ENCODE data around the gene ANGPTL2. TPM values are rescaled to one million over a fixed set of nuclear protein-coding genes. Genes with fewer than 3 reads are reported as not detected.

ANGPTL2 gene
- total RNA-seq, 1 experiment from 2014 or later: 18.6 TPM

DNA sequence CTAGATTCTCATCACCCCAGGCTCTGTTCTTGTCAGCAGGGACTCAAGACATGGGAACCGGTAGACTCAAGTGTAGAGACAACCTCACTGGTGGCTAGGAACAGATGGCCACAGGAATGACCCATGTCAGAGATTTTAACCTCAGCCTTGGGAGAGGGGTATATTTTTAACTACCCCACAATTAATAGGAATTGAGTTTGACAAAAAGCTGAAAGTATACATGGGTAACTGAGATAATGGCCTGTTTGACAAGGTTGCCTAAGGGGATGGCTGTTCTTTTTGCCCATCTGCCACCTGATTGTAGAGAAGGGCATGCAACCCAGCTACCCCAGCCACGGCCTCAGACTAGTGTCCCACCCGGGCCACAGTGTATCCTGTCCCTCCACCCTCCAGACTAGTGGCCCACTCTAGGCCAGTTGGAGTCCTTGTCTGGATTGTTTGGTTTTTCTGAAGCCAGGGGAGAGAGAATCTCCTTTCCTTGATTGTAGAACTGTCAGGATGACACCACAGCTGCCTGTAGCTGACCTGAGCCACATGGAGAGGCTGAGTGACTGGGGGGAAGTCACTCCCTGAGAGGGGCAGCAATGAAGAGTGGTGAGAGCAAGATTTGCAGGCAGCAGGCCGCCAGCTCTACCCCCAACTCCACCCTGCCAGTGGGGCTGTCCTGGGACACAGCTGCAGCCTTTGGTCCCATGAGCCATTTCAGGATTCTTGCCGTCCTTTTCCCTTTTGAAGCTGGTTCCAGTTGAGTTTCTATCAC is 14.6 kb upstream of the ANGPTL2 start:
- no peak for DNase-seq (ENCODE audit: low read depth)

DNA sequence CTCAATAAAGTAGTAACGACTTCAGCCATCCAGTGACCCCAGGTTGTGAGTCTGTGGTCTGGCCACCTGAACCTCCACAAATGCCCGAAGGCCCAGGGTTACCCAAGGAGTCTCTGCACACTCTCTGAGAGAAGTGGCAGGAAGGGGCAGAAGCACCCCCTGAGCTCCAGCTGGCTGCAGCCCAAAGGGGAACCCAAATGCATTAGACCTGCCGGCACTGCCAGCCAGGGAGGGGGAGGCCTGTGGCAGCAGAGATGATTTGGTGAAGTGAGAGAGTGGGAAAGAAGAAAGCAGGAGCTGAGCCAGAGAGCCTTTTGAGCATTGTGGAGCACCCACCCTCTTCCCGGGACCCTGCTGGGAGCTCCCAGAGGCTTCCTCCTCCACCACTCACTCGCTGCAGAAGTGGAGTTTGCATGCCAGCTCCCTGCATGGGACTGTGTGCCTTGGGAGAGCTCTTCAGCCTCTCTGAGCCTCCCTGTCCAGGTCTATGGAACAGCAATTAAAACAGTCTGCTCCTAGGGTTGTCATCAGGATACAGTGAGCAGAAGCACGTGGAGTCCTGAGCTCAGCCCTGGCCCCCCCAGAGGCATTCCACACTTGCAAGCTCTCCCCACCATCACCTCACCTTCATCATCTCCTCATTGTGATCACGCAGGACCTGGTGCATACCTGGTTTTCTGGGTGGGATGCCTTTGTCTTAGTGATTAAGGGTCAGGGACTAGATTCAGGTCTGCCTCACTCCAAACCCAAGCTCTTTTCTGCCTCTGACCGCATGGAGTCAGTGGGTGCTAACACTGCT is 13.8 kb upstream of the ANGPTL2 start:
- no peak for DNase-seq (ENCODE audit: low read depth)

DNA sequence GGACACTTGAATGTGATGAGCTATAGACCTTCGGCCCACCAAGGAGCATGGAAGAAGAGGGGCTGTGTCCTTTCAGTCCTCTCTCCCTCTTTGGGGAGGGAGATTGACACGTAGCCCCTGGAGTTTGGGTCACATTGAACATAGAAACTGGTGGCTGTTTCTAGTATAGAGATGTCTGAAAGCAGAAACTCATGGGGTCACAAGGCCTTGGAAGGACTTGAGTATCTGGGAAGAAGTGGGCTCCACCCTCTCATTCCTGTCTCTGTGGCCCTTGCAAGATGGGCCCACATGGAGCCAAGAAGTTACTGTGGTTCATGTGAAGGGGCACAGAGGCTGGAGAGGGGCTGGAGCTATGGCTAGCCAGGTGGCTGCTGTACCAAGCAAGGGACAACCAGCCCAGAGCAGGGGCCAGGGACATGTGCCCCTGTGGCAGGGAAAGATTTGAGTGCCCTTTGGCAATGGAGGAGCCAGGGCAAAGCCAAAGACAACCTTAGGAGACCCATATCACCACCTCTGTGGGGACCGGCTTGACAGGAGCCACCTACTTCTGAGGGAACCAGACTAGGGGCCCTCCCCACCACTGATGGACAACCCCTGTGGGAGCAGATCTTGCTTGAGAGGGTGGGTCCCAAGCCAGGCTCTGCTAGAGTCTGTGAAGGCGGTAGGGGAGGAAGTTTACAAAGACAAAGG is 12.8 kb upstream of the ANGPTL2 start:
- DNase-seq (ENCODE audit: low read depth): no peak

DNA sequence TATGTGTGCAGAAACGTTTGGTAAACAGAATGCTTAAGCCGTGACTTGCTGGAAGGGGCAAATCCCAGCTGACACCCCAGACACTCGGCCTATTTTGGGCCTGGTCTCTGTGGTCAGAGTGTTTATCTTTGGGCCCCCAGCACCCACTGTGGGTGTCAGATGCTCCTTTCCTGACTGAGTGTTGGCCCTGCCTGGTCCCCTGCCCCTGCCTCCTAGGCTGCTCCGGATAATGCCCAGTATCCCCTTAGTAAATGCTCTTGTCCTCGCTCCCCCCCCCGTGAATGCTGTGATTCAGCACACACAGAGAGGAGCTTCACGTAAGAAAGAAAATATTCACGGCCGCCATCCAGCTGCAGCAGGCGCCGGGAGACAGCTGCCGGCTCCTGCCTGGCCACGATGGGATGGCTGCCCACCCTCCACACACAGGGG is 11.3 kb upstream of the ANGPTL2 start:
- peak; percentile 74 for DNase-seq (ENCODE audit: low read depth)

DNA sequence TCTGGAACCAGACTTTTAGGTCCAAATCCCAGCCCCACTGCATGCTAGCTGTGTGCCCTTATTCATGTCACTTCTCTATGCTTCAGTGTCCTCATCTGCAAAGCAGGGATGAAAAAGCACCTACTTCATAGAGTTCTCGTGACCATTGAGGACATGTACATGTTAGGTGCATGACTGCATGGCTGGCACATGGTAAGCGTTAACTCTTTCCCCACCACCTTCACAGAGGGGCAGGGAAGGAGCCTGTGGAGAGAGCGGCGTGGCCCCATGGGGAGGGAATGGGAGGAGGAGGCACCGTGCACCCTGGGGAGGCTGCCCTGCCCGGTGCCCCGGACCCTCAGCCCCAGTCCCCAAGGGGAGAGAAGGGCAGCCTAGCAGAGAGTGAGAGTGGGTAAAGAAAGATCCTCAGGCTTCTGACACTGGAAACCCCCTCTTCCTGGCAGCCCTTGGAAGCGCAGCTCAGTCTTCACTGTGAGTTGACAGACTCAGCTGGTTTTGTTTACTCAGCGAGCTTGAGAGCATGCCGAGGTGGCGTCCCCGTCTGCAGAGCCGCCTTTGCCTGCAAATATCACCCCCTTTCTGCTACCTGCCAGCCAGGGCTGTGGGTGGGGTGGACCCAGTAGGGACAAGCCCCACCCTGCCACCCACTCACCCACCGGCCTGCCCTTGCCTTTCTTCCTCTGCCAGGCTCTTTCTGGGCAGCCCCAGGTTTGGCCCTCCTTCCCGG is 10.6 kb upstream of the ANGPTL2 start:
- DNase-seq (ENCODE audit: low read depth): peak; percentile 70

DNA sequence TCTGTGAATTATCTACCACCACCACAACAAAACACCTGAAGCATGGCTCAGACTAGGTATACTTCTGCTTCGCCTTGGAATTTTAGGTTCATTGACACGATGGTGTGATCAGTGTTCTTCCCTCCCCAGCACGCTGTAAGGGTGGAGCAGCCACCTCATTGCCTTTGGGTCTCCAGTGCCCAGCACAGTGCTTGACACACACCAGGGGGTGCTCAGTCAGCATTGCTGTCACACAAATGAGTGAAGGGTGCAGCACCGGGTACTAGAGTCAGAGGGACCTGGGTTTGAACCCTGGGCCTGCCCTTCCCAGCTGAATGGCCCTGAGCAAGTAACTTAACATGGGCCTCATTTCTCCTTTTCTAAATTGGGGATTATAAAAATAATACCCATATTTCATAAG is 9.9 kb upstream of the ANGPTL2 start:
- no peak for DNase-seq (ENCODE audit: low read depth)

DNA sequence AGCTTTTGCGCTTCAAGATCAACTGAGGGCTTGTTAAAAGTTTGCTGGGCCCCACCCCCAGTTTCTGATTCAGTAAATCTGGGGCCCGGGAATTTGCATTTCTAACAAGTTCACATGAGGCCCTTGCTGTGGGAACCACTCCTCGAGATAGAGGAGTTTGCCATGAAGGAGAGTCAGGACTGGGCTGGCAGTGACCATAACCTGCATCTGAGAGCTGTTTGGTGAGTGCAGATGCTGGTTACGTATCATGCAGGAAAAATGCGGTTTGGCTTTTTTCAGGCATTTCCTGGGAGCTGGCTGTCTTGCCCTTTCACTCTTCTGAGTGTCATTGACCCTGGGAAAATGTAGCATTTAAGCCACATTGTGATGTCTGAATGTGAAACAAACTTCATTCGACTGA is 9.4 kb upstream of the ANGPTL2 start:
- peak; percentile 69 for DNase-seq (ENCODE audit: low read depth)

DNA sequence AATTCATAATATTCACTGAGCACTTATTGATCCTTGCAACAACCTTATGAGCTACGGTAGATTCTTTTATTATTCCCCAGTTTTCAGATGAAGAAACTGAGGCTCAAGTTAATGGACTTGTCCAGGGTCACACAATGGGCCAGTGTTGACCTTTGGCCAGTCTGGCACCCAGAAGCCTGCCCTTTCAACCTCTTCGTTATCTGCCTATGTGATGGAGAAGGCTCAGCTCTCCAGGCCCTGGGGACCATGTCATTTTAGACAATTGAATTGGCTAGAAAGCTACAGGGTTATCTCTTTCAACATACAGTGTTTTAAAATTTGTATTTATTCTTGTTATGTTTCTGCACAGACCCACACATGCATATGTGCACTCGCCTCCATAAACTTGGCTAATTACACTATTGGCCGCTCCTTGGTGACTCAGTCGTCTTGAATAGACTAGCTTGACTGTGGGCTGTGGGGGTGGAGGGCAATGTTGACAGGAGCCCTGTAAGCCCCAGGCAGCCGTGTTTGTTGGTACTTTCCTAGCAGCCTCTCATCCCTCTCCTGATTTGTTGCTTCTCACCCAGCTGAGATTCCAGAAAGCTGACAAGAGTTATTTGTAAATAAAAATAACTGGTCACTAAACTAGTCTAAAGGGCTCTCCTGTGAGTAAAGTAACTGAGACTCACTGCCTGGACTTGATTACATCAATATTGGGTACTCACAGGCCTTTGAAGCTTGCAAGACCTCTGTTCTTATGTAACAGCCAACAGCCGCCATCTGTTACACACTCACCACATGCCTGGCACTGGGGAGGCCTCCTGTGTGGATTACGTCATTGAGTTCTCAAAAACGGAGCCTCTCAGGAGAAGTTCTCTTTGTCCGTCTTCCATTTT is 8.5 kb upstream of the ANGPTL2 start:
- peak; percentile 87 for DNase-seq (ENCODE audit: low read depth)

DNA sequence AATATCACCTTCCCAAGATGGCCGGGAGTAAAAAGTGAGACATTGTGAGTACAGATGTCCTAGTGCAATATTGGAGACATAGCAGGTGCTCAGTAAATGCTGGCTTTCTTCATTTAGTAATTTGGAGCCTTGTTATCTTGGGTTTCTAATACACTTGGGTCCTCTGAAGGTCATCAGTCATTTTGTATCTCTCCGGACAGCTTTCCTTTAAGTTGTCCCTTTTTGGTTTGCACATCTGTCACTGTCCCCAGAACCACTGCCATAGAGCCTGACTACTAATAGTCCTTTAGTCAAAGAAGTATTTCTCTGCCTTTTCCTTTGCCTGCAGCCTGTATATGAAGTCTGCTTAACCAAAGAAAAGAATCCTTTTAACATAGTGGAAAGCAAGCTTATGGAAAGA is 7.8 kb upstream of the ANGPTL2 start:
- DNase-seq (ENCODE audit: low read depth): no peak

DNA sequence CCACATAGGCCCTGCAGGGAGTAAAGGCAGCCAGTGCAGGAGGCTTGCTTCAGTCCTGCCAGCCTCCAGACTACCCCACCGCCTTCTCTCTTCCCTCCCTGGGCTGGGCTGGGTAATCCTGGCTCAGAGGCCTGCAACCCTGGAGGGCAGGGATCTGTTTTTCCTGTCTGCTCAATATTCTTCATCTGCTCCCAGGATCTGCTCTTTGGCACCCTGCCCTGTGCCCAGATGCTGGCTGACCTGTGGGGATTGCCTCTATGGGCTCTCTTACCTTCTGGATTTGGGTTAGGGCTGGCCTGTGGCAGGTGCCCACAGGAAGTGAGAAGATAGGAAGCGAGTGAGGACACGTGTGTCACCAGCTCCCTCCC is 7.3 kb upstream of the ANGPTL2 start:
- no peak for DNase-seq (ENCODE audit: low read depth)

DNA sequence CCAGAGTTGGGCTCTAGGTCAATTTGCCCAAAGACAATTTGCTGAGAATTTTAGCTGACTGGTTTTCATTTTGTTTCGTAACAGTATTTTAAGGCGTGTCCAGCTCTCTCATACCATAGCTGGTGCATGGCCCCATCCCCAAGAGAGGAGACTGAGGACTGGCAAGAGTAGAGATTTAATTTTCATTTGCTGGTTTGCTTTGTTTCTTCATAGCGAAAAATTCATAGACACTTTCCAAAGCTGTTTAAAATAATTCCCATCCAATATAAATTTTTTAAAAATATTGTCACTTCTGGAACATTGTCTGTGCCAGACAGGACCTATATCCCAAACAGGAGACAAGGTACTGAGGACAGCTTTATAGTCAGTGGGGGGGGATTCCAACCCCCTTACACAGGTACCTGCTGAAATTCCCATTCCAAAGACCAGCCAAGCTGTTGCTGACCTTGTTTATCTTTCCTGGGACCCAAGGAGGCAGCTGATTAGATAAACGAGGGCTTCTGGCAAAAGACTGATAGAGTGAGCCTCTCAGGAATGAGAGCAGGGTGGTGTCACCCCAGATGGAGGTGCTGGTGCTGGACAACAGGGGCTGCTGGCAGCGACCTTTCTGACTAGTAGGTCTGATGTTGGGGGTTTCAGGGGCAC is 6.8 kb upstream of the ANGPTL2 start:
- no peak for DNase-seq (ENCODE audit: low read depth)

DNA sequence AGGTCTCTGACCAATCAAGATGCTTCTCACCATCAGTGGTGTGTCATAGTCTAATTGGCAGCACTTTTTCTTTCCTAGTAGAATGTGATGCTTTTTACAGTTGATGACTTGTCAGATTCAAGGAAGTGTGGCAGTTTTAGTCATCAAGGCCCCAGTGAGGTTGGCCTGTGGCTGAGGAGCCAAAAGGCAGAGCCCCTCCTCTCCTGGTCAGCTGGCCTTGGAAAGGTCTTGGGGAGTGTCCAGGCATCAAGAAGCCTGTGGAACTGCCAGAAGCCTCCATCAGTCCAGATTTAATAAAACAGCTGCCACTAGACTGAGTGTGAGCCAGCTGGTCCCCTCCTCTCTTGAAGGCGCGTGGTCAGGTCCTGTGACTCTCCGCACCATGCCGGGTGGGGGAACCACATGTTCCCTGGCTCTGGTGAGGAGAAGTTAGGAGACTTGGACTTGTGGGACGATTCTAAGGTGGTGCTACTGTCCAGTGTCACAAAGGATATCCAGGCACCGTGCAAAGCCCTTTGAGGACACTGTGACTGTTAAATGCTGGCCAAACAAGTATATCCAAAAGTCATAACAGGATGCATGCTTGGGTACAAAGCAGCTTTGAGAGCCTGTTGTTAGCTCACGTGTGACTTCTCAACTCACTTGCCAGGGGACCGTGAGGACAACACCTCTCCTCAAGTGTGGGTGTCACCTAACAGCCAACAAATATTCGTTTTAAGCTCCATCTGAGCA is 6.1 kb upstream of the ANGPTL2 start:
- DNase-seq (ENCODE audit: low read depth): peak; percentile 19

DNA sequence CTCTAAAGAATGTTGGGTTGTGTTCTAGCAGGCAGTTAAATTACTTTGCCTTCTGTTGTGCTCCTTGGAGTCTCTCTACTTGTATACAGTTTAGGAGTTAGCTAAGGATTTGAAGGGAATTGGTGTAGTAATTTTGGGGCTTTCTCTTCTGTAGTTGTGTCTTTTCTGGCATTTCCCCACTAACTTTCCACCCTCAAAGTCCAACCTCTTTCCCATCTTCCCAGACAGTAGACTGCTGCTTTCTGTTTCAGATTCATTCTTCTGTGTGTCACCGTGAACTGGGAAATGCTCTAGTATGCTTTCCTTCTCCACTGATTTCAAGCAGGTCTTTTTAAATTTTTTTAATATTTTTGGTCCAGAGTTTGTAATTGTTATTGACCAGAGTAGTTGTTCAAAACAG is 4.5 kb upstream of the ANGPTL2 start:
- DNase-seq (ENCODE audit: low read depth): no peak

DNA sequence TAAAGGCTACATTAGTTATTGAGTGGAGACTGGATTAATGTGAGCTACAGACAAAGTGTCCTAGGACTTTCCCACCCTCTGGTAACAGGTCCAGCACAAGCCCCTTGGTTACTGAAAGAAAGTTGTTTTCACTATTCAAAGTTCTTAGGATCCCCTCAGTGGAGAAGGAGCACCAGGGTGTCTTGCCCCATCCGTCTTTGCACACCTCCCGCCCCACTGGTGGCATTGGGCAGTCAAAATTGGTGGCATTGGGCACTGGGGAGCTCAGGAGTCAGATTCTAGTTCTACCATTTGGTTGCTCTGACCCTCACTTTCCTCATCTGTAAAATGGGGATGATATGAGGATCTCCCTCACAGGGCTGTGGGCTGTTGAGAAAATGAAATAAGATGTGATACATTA is 2.4 kb upstream of the ANGPTL2 start:
- no peak for DNase-seq (ENCODE audit: low read depth)

DNA sequence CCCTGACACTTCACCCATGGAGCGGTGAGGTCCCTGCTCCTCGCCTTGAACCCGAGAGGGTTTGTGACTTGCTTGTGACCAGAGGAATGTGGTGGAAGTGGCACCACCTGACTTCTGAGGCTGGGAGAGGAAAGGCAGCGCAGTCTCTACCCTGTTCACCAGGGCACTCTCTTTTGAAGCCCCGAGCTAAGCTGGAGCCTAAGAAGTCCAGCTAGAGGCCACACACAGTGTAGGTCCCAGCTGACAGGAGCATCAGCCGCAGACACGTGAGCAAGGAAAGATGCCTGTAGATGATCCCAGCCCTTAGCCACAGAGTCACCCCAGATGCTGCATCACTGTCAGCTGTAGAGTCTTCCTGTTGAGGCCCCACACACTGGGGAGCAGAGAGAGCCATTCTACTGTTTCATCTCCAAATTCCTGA is 1.7 kb upstream of the ANGPTL2 start:
- no peak for DNase-seq (ENCODE audit: low read depth)

DNA sequence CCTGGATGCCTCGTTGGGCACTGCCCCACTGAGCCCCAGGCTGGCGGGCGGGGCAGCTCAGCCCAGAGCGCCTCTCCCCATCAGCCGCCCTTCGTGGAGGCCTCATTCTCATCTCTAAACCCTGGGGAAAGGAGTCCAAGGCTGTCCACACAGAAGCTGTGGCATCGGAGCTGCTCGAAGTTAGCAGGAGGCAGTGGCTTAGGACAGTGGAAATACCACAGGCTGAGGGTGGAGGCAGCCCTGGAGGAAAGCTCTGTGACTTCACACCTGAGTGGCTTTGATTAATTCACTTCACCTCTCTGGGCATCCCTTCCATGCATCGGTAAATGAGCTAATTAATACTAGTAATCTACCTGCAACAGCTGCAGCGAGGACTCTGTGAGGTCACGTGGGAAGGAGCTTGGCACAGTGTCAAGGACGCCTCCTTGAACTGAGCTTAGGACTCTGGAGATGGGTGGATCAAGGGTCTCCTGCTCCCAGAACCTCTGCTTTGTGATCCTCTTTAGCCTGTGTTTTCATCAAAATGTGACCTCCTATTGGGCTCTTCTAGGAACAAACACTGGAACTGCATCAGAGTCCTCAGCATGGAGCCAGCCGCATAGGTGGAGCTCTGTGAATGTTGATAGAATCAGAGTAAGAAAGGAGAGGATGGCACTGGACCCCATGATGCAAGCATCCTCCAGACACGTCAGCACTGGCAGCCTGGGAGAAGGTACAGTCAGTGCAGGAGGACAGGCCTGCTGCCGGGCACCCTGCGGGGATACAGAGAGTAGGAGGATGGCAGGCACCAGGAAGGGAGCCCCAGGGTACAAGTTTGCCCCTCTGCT is 842 bp upstream of the ANGPTL2 start:
- DNase-seq (ENCODE audit: low read depth): peak; percentile 51

DNA sequence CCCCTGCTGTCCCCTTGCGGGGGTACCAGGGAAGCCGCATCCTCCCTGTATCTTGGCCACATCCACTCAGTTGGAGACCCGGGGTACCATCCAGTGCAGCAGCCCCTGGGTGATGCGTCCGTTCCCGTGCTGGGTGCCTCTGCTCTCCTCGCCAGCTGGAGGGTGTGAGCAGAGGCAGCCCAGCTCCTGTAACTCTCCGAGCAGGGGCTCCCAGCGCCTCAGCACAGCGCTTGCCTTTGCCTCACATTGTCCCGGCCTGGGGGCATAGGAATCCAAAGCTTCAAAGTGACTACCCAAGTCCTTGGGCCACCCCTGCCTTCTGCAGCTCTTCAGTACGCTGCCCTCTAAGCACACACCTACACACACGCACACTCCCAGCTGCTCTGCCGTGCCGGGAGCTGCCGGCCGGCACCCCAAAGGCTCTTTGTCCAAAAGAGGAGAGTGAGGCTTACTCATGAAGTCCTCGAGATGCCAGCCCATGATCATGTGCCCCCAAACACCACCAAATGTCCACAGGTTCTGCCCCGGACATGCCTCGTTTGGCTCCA is 733 bp downstream of the ANGPTL2 start:
- peak; percentile 53 for DNase-seq (ENCODE audit: low read depth)

DNA sequence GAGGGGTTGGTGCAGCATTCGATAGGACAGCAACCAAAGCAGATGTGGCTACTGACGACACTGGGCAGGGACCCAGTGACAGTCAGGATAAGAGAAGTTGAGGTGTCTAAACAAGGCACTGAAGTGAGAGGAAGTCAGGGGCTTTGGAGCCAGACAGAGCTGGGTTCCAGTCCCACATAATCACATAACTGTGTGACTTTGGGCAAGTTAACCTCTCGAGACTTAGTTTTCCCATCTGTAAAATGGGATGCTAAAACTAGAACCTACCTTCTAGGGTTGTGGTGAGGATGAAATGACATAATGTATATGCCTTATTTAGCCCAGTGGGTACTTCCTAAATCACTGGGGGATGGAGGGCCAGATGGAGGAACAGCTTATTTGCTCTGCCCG is 3.1 kb downstream of the ANGPTL2 start:
- DNase-seq (ENCODE audit: low read depth): no peak
